ENCODE measurements around the gene FAM8A1.
A peak's percentile ranks its signal among the peaks of the same experiment; 100 is the strongest.

Gene FAM8A1

DNA sequence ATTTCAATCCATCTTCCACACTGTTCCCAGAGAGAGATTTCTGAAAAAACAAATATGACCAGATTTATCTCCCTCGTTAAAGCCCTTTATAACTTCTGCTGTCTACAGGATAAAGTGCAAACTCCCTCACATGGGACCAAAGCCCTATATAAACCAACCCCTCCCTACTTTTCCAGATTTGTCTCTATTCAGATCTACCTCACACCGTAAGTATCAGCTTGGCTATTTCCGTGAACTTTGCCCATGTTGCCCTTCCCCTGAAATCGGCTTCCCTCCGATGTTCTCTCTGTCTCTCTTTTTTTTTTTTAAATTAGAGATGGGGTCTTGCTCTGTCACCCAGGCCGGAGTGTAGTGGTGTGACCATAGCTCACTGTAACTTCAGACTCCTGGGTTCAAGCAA, 12.1 kb upstream of the FAM8A1 start:
- H3K4me3 ChIP-seq (ENCODE audit: low read length) = no peak overlapping the region
- no peak for TF ChIP-seq ZNF274 (IDR thresholded peaks at IDR 0.05; ENCODE audit: low read depth, low read length)

DNA sequence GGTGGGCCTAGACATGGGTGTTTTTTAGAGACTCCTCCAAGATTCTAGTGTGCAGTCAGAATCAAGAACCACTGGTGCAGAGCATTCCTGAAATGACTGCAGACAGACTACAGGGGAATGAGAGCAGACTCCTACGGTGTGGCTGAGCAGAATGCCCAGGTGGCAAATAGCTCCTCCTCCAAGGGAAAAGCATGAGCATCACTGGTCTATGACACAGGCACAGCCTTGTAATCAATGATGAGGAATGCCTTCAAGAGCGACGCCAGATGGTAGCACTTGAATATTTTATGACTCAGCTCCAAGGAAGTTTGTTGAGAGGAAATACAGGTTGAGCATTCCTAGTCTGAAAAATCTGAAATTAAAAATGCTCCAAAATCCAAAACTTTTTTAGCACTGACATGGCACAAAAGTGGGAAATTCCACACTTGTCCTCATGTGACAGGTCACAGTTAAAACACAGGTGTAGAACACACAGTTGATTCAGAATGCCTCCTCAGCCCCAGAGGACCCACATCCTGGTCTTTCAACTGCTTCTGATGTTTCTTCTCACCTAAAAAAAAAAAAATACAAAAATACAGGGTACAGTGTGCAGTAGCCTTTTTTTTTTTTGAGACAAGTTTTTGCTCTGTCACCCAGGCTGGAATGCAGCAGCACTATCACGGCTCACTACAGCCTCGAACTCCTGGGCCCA, 10.6 kb upstream of the FAM8A1 start:
- no peak overlapping the region for H3K4me3 ChIP-seq (ENCODE audit: low read length)
- TF ChIP-seq ZNF274 (IDR thresholded peaks at IDR 0.05; ENCODE audit: low read depth, low read length) = no peak

DNA sequence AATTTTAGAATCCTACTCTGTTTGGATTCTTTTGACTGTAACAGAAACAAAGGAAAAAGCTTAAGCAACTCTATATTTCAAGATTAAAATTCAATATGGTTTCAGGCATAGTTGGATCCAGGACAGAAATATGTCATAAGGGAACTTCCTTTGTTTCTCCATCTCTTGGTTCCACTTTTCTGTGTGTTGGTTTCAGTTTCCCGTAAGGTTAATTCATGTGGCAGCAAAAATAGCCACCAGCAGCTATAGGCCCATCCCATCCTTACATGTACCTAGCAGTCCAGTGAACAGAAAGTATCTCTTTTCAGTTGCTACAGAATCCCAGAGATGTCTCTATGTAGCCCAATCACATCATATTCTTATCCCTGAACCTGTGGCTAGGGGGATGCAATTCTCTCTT, 8.8 kb upstream of the FAM8A1 start:
- TF ChIP-seq ZNF274 (IDR thresholded peaks at IDR 0.05; ENCODE audit: low read depth, low read length) = no peak
- H3K4me3 ChIP-seq (ENCODE audit: low read length) = no peak overlapping the region

DNA sequence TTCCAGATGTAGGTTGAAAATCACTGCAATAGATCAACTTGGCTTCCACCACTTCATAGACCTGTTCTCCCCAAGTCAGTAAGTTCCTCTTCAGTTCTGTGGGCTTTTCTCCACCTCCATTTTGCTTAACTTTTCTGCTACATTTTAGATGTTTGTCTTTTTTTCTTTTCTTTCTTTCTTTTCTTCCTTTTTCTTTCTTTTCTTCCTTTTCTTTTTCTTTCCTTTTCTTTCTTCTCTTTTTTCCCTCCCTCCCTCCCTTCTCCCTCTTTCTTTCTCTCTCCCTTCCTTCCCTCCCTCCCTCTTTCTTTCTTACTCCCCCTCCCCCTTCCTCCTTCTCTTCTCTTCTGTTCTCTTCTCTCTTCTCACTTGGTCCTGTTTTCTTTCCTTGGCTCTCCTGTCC, 6.9 kb upstream of the FAM8A1 start:
- no peak overlapping the region for H3K4me3 ChIP-seq (ENCODE audit: low read length)
- no peak for TF ChIP-seq ZNF274 (IDR thresholded peaks at IDR 0.05; ENCODE audit: low read depth, low read length)

DNA sequence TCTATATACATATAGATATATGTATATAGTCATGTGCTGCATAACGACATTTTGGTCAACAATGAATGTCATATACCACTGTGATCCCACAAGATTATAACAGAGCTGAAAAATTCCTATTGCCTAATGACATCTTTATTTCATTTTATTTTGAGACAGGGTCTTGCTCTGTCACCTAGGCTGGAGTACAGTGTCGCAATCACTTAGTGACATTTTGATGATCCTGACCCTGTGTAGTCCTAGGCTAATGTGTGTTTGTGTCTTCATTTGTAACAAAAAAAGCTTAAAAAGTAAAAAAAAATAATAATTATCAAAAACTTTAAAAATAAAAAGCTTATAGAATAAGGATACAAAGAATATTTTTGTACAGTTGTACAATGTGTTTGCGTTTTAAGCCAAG, 4.0 kb upstream of the FAM8A1 start:
- TF ChIP-seq ZNF274 (IDR thresholded peaks at IDR 0.05; ENCODE audit: low read depth, low read length) = no peak
- no peak overlapping the region for H3K4me3 ChIP-seq (ENCODE audit: low read length)

DNA sequence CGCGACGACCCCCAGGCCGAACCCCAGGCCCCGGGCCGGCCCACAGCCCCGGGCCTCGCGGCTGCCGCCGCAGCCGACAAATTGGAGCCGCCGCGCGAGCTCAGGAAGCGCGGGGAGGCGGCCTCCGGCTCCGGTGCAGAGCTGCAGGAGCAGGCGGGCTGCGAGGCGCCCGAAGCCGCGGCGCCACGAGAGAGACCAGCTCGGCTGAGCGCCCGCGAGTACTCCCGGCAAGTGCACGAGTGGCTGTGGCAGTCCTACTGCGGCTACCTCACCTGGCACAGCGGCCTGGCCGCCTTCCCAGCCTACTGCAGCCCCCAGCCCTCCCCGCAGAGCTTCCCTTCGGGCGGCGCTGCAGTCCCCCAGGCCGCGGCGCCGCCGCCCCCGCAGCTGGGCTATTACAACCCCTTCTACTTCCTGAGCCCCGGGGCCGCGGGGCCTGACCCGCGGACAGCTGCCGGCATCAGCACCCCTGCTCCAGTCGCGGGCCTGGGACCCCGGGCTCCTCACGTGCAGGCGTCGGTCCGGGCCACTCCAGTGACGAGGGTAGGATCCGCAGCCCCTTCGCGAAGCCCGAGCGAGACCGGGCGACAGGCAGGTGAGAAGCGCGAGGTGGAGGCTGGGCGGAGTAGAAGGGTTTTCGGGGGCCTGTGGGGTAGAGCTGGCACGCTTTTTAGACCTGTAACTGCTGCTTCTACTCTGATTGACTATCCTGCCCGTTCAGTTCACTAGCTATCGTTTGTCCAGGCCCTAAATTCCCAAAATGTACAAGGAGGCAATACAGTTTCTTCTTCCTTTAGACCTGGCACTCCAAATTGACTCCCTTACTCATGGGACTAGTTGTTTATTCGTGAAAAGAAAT, 654 bp downstream of the FAM8A1 start:
- H3K4me3 ChIP-seq (ENCODE audit: low read length) = peak overlapping the region; percentile 71
- TF ChIP-seq ZNF274 (IDR thresholded peaks at IDR 0.05; ENCODE audit: low read depth, low read length) = no peak

DNA sequence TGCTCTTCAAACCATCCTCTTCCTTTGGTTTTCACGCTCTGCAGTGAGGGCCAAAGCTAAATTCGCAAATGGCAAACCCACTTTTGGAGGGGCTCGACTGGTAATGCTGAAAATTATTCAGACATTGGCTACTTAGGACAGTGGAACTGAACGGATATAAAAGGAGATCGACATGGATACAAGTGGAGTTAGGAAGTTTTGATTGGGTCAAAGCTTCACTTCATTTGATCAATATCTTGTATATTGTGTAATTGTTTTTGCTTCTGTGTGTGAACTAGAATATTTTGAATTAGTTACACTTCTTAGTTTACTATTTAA, 1.2 kb downstream of the FAM8A1 start:
- peak overlapping the region; percentile 71 for H3K4me3 ChIP-seq (ENCODE audit: low read length)
- TF ChIP-seq ZNF274 (IDR thresholded peaks at IDR 0.05; ENCODE audit: low read depth, low read length) = no peak

DNA sequence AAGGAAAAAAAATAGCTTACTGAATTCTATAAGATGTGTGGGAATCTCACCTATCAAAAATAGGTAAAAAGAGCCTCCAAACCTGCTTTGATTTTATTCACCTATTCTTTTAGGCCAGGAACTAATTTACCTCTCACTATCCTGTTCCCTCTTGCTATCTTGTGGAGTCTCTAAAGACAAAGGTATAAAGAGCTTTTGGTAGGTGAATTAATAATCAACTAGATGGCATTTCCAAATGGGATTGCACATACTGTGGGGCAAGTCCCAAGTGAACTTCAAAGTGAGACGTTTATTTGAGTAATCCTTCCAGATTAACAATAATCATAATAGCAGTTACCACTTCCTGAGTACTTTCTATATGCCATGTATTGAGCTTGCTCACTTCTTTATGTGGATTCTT, 2.8 kb downstream of the FAM8A1 start:
- TF ChIP-seq ZNF274 (IDR thresholded peaks at IDR 0.05; ENCODE audit: low read depth, low read length) = no peak
- H3K4me3 ChIP-seq (ENCODE audit: low read length) = no peak overlapping the region

DNA sequence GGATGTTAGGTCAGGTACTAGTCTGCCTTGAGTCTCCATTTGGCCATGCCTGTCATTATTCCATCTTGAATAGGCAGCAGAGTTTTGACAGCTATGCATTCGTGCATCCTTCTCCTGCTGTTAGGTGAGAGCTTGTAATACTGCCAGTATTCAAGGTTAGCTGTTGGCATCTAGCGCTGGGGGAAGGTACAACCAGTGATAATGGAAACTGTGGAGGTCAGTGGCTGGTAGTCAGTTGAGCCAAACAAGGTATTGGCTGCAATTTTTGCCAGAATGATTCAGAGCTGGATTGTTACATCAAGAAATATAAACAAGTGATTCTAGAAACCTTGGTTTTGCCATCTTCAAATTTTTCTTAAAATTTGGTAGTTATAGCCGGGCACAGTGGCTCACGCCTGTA, 6.5 kb downstream of the FAM8A1 start:
- H3K4me3 ChIP-seq (ENCODE audit: low read length) = no peak overlapping the region
- no peak for TF ChIP-seq ZNF274 (IDR thresholded peaks at IDR 0.05; ENCODE audit: low read depth, low read length)

DNA sequence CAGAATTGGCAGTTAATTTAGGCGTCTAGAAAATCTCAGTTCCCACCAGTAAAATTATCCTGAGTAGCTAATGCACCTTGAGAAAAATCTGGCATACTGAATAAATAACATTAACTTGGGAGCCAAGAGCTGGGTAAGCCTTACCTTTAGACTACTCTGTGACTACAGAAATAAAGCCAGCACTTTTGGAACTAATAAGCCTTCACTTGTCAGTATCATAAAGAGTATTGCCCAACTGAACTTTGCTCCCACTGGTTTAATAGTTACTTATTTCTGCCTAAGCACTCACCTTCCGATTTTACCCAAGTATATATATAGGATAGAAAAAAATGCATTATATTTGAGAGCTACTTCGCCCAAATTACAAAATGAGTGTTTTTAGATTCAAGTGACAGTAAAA, 10.7 kb downstream of the FAM8A1 start:
- no peak for TF ChIP-seq ZNF274 (IDR thresholded peaks at IDR 0.05; ENCODE audit: low read depth, low read length)

DNA sequence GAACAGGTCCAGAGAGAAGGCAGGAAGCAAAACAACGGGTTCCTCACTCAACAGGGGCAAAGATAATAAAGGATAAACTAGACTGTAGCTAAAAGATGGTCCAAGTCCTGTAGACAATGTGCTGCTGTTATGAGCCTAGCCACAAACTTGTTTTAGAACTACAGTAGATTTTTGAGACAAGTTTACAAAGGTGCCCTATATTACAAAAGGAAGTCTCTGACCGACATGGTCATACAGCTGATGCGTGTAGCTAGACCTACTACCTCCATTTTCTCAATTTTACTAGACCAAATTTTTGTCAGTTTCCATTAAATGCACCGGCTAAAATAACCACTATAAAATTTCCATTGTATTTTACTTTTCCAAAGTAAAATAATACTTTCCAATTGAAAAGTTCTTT, 11.9 kb downstream of the FAM8A1 start:
- no peak overlapping the region for H3K4me3 ChIP-seq (ENCODE audit: low read length)
- no peak for TF ChIP-seq ZNF274 (IDR thresholded peaks at IDR 0.05; ENCODE audit: low read depth, low read length)

More for the DNA sequence above, 10.7 kb downstream of the FAM8A1 start:
- H3K4me3 ChIP-seq (ENCODE audit: low read length) = no peak overlapping the region

DNA sequence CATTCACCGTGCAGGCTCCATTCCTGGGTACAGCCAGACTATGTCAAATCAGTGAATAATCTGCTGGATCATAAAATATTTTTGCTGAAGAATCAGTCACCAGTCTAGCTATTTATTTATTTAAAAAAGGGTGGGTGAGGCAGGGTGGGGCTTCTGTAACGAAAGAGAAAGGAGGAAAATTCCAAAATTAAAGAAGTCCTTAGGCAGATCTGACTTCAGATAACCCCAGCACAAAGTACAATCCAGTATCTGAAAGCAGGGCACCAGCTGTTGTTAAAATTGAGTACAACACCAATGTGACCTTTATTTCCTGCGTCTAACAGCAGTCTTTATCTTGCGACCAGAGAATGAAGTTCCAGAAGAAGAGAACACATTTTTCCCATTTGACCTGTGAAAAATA, 15.7 kb downstream of the FAM8A1 start:
- TF ChIP-seq ZNF274 (IDR thresholded peaks at IDR 0.05; ENCODE audit: low read depth, low read length) = no peak

DNA sequence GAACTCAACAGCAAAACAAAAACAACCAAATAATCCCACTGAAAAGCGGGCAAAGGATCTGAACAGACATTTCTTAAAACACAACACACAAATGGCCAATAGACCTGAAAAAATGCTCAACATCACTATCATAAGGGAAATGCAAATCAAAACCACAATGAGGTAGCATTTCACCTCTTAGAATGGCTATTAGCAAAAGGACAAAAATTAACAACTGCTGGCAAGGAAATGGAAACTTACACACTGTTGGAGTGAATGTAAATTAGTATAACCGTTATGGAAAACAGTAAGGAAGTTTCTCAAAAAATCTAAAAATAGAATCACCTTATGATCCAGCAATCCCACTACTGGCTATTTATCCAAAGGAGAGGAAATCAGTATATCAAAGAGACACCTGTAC, 20.9 kb downstream of the FAM8A1 start:
- H3K4me3 ChIP-seq (ENCODE audit: low read length) = no peak overlapping the region
- TF ChIP-seq ZNF274 (IDR thresholded peaks at IDR 0.05; ENCODE audit: low read depth, low read length) = no peak

More for the DNA sequence above, 15.7 kb downstream of the FAM8A1 start:
- no peak overlapping the region for H3K4me3 ChIP-seq (ENCODE audit: low read length)

DNA sequence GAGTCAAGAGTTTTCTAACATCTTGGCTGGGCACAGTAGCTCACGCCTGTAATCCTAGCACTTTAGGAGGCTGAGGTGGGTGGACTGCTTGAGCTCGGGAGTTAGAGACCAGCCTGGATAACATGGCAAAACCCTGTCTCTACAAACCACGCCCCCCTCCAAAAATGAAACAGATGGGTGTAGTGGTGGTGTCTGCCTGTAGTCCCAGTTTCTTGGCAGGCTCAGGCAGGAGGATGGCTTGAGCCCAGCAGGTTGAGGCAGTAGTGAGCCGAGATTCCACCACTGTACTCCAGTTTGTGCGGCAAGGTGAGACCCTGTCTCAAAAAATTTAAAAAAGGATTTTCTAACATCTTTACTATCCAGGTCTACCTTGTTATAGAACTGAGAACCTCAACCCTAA, 22.0 kb downstream of the FAM8A1 start:
- TF ChIP-seq ZNF274 (IDR thresholded peaks at IDR 0.05; ENCODE audit: low read depth, low read length) = no peak
- H3K4me3 ChIP-seq (ENCODE audit: low read length) = no peak overlapping the region

DNA sequence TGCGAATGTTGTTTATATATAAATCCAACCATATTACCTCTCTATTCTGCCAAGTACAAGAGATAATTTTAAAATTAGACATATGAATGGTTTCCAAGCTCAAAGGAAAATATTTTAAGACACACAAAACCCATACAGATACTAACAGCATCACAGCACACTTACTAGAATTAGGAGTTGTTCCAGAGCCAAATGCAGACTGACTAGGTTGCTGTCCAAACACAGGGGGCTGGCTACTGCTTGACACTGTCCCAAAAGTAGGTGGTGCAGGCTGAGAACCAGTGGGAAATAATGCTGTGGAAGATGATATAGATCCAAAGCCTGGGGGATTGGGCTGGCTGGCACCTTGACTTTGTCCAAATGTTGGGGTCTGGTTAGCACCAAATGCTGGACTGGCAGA, 24.3 kb downstream of the FAM8A1 start:
- no peak for TF ChIP-seq ZNF274 (IDR thresholded peaks at IDR 0.05; ENCODE audit: low read depth, low read length)
- no peak overlapping the region for H3K4me3 ChIP-seq (ENCODE audit: low read length)
